NCI-H1105 treated with DMSO at 0.1 percent for 48 hours (cell line): ENCODE results near the gene POLR2J3.
"Not testable (repeated sequence)": the region's sequence is repeated elsewhere in the genome, so short reads cannot be mapped to it uniquely, and the experiment has no call there.

Source experiments
- DNase-seq: peaks from one replicate; lab custom pipeline; 2025; lab: John Stamatoyannopoulos, UW

Gene POLR2J3

DNA sequence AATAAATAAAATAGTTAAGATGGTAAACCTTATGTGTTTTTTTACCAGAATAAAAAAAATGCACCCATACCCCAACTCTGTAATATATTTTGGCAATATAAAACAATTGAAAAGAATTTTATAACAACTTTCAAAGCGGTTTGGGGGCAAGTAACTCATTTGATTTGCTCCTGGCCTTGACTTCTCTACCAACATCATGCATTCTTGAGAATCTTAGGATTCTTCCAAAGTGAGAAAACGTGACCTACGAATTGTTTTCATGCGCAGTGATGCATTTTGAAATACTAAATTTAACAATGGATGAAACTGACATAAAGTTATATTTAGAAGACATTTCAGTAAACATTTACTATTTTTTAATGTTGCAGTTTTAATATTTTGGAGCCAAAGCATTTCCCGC, 51.6 kb downstream of the POLR2J3 start:
- DNase-seq, result not testable (repeated sequence)

DNA sequence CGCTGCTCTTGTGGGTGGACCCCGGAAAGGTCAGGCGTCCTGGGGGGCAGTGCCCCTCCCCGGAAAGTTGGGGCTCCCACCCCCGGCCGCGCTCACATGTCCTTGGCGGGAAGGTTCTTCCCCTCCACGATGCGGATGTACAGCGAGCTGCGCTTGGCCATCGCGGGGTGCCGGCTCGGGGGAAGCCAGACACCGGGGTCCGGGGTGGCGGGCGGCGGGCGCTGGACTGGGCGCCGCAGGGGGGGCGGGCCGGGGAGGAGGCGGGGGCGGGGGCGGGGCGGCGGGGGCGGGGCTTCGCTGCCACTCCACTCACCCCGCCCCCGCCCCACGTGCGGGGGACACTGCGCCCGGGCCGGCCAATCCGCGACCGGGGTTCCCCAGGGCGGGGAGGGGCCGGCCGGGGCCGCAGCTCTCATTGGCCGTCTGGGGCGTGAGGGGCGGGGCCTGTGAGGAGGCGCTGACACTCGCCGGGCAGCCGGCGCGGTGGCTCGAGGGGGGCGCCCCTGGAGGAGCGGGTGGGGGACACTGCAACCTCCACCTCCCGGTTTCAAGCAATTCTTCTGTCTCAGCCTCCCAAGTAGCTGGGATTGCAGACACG, 54.7 kb downstream of the POLR2J3 start, which contains the start of gene RASA4B:
Gene RASA4B (minus strand): TSS at position 228 of the 598 bp plus-strand sequence. CDS start 67 bp downstream, at position 161.
- DNase-seq, result not testable (repeated sequence)
